Measurements from ENCODE around the gene SIRPB1. TPM values are rescaled to one million over a fixed set of nuclear protein-coding genes. Genes with fewer than 3 reads are reported as not detected.

SIRPB1 gene
- polyA plus RNA-seq, 1 donor (not counting 4 experiments of a cell fraction or from before 2014, with no cell fraction given): not detected

DNA sequence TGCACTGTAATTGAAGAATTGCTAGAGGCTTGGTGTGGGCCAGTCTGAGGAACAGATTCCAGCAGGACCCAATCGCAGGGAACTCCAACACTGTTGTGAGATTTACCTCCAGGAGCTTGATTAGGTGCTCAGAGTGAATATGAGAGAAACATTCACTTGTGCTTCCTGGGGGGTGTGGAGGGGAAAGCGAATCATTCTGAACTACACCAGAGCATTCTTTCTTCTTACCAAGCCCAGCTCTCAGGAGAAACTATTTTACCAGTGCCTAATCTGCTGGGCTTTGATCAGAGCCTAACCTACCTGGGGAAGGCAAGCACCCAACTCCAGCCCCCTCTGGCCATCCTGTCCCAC lies 7.4 kb upstream of the SIRPB1 start:
- FAIRE-seq: no peak
- H3K4me3 ChIP-seq (ENCODE audit: control insufficient read depth in 2 of 3, extremely low read depth in 1 of 3, insufficient read depth in 2 of 3, low read depth in 1 of 3, low read length in 3 of 3): no peak overlapping the region
- dilution Hi-C loops (cut with MboI; ENCODE audit: extremely low pct_ligation_motif_present, low sequenced_read_pairs): no loop called here

GRCh38 chr20:1626528-1627199 lies 6.9 kb upstream of the SIRPB1 start:
- no peak for FAIRE-seq

More for the DNA sequence above, 7.4 kb upstream of the SIRPB1 start:
- no peak overlapping the region for H3K27ac ChIP-seq (ENCODE audit: control insufficient read depth, insufficient read depth, low read length)
- no peak for DNase-seq (ENCODE audit: low read depth, low spot score)
- H3K9me1 ChIP-seq (ENCODE audit: control insufficient read depth, extremely low read depth, insufficient read depth, low read length): no peaks in the 10 kb centered on the region
- H3K36me3 ChIP-seq (ENCODE audit: control insufficient read depth in 2 of 2, extremely low read depth in 1 of 2, insufficient read depth in 2 of 2, low read length in 2 of 2): no peaks in the 10 kb centered on the region
- H3K4me2 ChIP-seq (ENCODE audit: control insufficient read depth, extremely low read depth, insufficient read depth, low read depth, low read length): no peak overlapping the region
- H4K20me1 ChIP-seq (ENCODE audit: control insufficient read depth, extremely low read depth, insufficient read depth, low read length): no peaks in the 10 kb centered on the region
- no peak overlapping the region for H2AFZ ChIP-seq (ENCODE audit: control insufficient read depth, low read length)
- no peak for TF ChIP-seq EZH2 (IDR thresholded peaks at IDR 0.05; ENCODE audit: low read length)
- no peak for TF ChIP-seq CTCF (optimal IDR thresholded peaks at IDR 0.05 in 1 of 3, IDR thresholded peaks at IDR 0.05 in 1 of 3, conservative IDR thresholded peaks at IDR 0.05 in 1 of 3; ENCODE audit: extremely low read depth in 1 of 3, insufficient read depth in 2 of 3, low read length in 3 of 3)
- no peaks in the 10 kb centered on the region for H3K79me2 ChIP-seq (ENCODE audit: control insufficient read depth, insufficient read depth, low read length)
- no peaks in the 10 kb centered on the region for H3K27me3 ChIP-seq (ENCODE audit: control insufficient read depth, extremely low read depth, insufficient read depth, low read length)
- H3K4me1 ChIP-seq (ENCODE audit: control insufficient read depth, extremely low read depth, insufficient read depth, low read length): peaks cover 8% of the 10 kb centered on the region
- no peaks in the 10 kb centered on the region for H3K9me3 ChIP-seq (ENCODE audit: control insufficient read depth, low read depth, low read length)
- H3K9ac ChIP-seq (ENCODE audit: control insufficient read depth, extremely low read depth, insufficient read depth, low read length): no peak overlapping the region

More at GRCh38 chr20:1626528-1627199, 6.9 kb upstream of the SIRPB1 start:
- Histone ChIP-seq H3K9me1 (ENCODE audit: control insufficient read depth, extremely low read depth, insufficient read depth, low read length) (no peaks in the 10 kb centered on the region), H3K36me3 (ENCODE audit: control insufficient read depth in 2 of 2, extremely low read depth in 1 of 2, insufficient read depth in 2 of 2, low read length in 2 of 2) (no peaks in the 10 kb centered on the region), H2AFZ (ENCODE audit: control insufficient read depth, low read length) (no peak overlapping the region), H3K79me2 (ENCODE audit: control insufficient read depth, insufficient read depth, low read length) (no peaks in the 10 kb centered on the region), H3K4me2 (ENCODE audit: control insufficient read depth, extremely low read depth, insufficient read depth, low read depth, low read length) (no peak overlapping the region), H4K20me1 (ENCODE audit: control insufficient read depth, extremely low read depth, insufficient read depth, low read length) (no peaks in the 10 kb centered on the region), H3K27ac (ENCODE audit: control insufficient read depth, insufficient read depth, low read length) (no peak overlapping the region), H3K4me3 (ENCODE audit: control insufficient read depth in 2 of 3, extremely low read depth in 1 of 3, insufficient read depth in 2 of 3, low read depth in 1 of 3, low read length in 3 of 3) (no peak overlapping the region), H3K4me1 (ENCODE audit: control insufficient read depth, extremely low read depth, insufficient read depth, low read length) (peaks cover 8% of the 10 kb centered on the region), H3K9ac (ENCODE audit: control insufficient read depth, extremely low read depth, insufficient read depth, low read length) (no peak overlapping the region), H3K9me3 (ENCODE audit: control insufficient read depth, low read depth, low read length) (no peaks in the 10 kb centered on the region), H3K27me3 (ENCODE audit: control insufficient read depth, extremely low read depth, insufficient read depth, low read length) (no peaks in the 10 kb centered on the region)
- dilution Hi-C loops (cut with MboI; ENCODE audit: extremely low pct_ligation_motif_present, low sequenced_read_pairs): no loop called here
- DNase-seq (ENCODE audit: low read depth, low spot score): no peak
- TF ChIP-seq CTCF (optimal IDR thresholded peaks at IDR 0.05 in 1 of 3, IDR thresholded peaks at IDR 0.05 in 1 of 3, conservative IDR thresholded peaks at IDR 0.05 in 1 of 3; ENCODE audit: extremely low read depth in 1 of 3, insufficient read depth in 2 of 3, low read length in 3 of 3) (no peak), EZH2 (IDR thresholded peaks at IDR 0.05; ENCODE audit: low read length) (no peak)

Data from keratinocyte (primary cell).